Liver (tissue), 9 donors: ENCODE results near the gene RHOV. TPM values are rescaled to one million over a fixed set of nuclear protein-coding genes. Genes with fewer than 3 reads are reported as not detected.

Experiments
- DNase-seq: peaks from one replicate; pipeline ENCODE4 v3.0.0-alpha.2; 2017; ENCODE audit warnings: low spot score
- H3K27ac ChIP-seq, 2 donors: one replicate each; pipeline ENCODE4 v1.7.0; 2013; ENCODE audit warnings: inconsistent platforms in 2 of 2, low read length in 2 of 2, control low read depth in 1 of 2, low read depth in 1 of 2, mild to moderate bottlenecking in 1 of 2
- H3K27me3 ChIP-seq, 4 donors: one replicate each; pipeline versions ENCODE4 v1.6.1 to v1.7.0; 2013; ENCODE audit warnings: low read length in 3 of 4, inconsistent platforms in 1 of 4, mild to moderate bottlenecking in 1 of 4, moderate library complexity in 1 of 4; ENCODE audit not compliant: control insufficient read depth in 4 of 4, insufficient read depth in 4 of 4
- H3K36me3 ChIP-seq, 4 donors: one replicate each; pipeline versions ENCODE4 v1.6.1 to v1.7.0; 2013; ENCODE audit warnings: low read length in 3 of 4, mild to moderate bottlenecking in 3 of 4, low read depth in 1 of 4, moderate library complexity in 1 of 4; ENCODE audit not compliant: control insufficient read depth in 4 of 4, insufficient read depth in 3 of 4
- H3K4me1 ChIP-seq, 4 donors: one replicate each; pipeline versions ENCODE4 v1.6.1 to v1.7.0; 2013; ENCODE audit warnings: low read length in 3 of 4, mild to moderate bottlenecking in 3 of 4, moderate library complexity in 1 of 4; ENCODE audit not compliant: control insufficient read depth in 4 of 4, insufficient read depth in 4 of 4
- H3K4me3 ChIP-seq, 3 donors: one replicate each; pipeline versions ENCODE4 v1.6.1 to v1.7.0; 2013; ENCODE audit warnings: low read length in 3 of 3, control low read depth in 1 of 3, low read depth in 1 of 3, mild to moderate bottlenecking in 1 of 3
- H3K9ac ChIP-seq, 2 donors: one replicate each; pipeline ENCODE4 v1.7.0; 2013; ENCODE audit warnings: low read length in 2 of 2, mild to moderate bottlenecking in 2 of 2, moderate library complexity in 2 of 2, control low read depth in 1 of 2, low read depth in 1 of 2
- H3K9me3 ChIP-seq, 4 donors: one replicate each; pipeline versions ENCODE4 v1.6.1 to v1.7.0; 2013; ENCODE audit warnings: low read length in 3 of 4; ENCODE audit not compliant: control insufficient read depth in 4 of 4
- ATF3 ChIP-seq: IDR thresholded peaks from 2 replicates; pipeline ENCODE4 v1.6.1; 2016; ENCODE audit warnings: antibody characterized with exemption
- EGR1 ChIP-seq, 2 donors: IDR thresholded peaks; 2 replicates each; pipeline ENCODE4 v1.6.1; 2016 to 2018; ENCODE audit warnings: antibody characterized with exemption in 2 of 2, low read depth in 2 of 2
- FOXA1 ChIP-seq: IDR thresholded peaks from 2 replicates; pipeline ENCODE4 v1.6.1; 2016; ENCODE audit warnings: antibody characterized with exemption
- GABPA ChIP-seq, 2 donors: IDR thresholded peaks in 1 of 2; conservative IDR thresholded peaks in 1 of 2; 2 replicates each; pipeline ENCODE4 v1.6.1; 2016; ENCODE audit warnings: antibody characterized with exemption in 2 of 2, mild to moderate bottlenecking in 1 of 2, moderate library complexity in 1 of 2
- HNF4A ChIP-seq, 2 donors: conservative IDR thresholded peaks; 2 replicates each; pipeline ENCODE4 v1.6.1; 2016; ENCODE audit warnings: antibody characterized with exemption in 2 of 2, mild to moderate bottlenecking in 2 of 2
- HNF4G ChIP-seq: IDR thresholded peaks from 2 replicates; pipeline ENCODE4 v1.6.1; 2016; ENCODE audit warnings: antibody characterized with exemption
- JUND ChIP-seq, 2 donors: IDR thresholded peaks; 2 replicates each; pipeline ENCODE4 v1.6.1; 2016; ENCODE audit warnings: antibody characterized with exemption in 2 of 2
- MAX ChIP-seq: IDR thresholded peaks from 2 replicates; pipeline ENCODE4 v1.6.1; 2016; ENCODE audit warnings: antibody characterized with exemption
- NR2F2 ChIP-seq: IDR thresholded peaks from 2 replicates; pipeline ENCODE4 v1.6.1; 2016; ENCODE audit warnings: antibody characterized with exemption
- RAD21 ChIP-seq, 2 donors: IDR thresholded peaks; 2 replicates each; pipeline ENCODE4 v1.6.1; 2016; ENCODE audit warnings: antibody characterized with exemption in 2 of 2, mild to moderate bottlenecking in 2 of 2
- RXRA ChIP-seq, 2 donors: IDR thresholded peaks; 2 replicates each; pipeline ENCODE4 v1.6.1; 2017 to 2018; ENCODE audit warnings: antibody characterized with exemption in 2 of 2, mild to moderate bottlenecking in 1 of 2
- SP1 ChIP-seq: IDR thresholded peaks from 2 replicates; pipeline ENCODE4 v1.6.1; 2018; ENCODE audit warnings: antibody characterized with exemption, mild to moderate bottlenecking
- TAF1 ChIP-seq: conservative IDR thresholded peaks from 2 replicates; pipeline ENCODE4 v1.6.1; 2016; ENCODE audit warnings: antibody characterized with exemption, mild to moderate bottlenecking
- YY1 ChIP-seq: IDR thresholded peaks from 2 replicates; pipeline ENCODE4 v1.6.1; 2016; ENCODE audit warnings: antibody characterized with exemption, mild to moderate bottlenecking
- WGBS: extraction: QIAGEN DNeasy Blood & Tissue Kit; methylation state at CpG from one replicate; pipeline ENCODE4 v1.1.7; 2013; 5-methylcytosine and 5-hydroxymethylcytosine counted together
- polyA plus RNA-seq, 2 donors: library from polyadenylated mRNA; stranded (reverse) in 1 of 2; unstranded in 1 of 2; fragments of 200-250 nt in 1 of 2; fragments of >200 nt in 1 of 2; fragmentation: Nextera tagmentation in 1 of 2; extraction: Ambion mirVana in 1 of 2; gene quantifications; one replicate each; pipeline versions ENCODE4 v1.2.1 to v1.2.3, GENCODE V29; 2013 to 2015
- total RNA-seq, 2 donors: library from RNA; depleted of rRNA; stranded (reverse); fragments of >200 nt; gene quantifications; one replicate each; pipeline ENCODE4 v1.2.3, GENCODE V29; 2014
- TF ChIP-seq, protein P1 (sequence below): fragments of 150-350 bp; IDR thresholded peaks from 2 replicates; pipeline ENCODE4 v1.5.1; 2017; ENCODE audit warnings: improper control_type of control experiment, low read depth, low read length; ENCODE audit not compliant: missing input control
- TF ChIP-seq, protein P2 (sequence below): IDR thresholded peaks from 2 replicates; pipeline ENCODE4 v1.6.1; 2016; ENCODE audit warnings: antibody characterized with exemption, mild to moderate bottlenecking
- TF ChIP-seq, protein P3 (sequence below): IDR thresholded peaks from 2 replicates; pipeline ENCODE4 v1.6.1; 2016; ENCODE audit warnings: antibody characterized with exemption
- donor health status: healthy.
- donor health status: healthy.
- donor health status: healthy.
- donor health status: healthy.
- donor health status: healthy.

The RHOV gene
- total and polyA plus RNA-seq, 4 donors: 0.05 TPM; not detected in 3

- H3K27ac ChIP-seq: no peak overlapping the region
- TF ChIP-seq SP1: no peak
- no peaks in the 10 kb centered on the region for H3K9me3 ChIP-seq
- 84% methylated on average over 8 of the region's 8 CpGs for WGBS
- H3K4me3 ChIP-seq: no peak overlapping the region
- no peak for DNase-seq
- no peaks in the 10 kb centered on the region for H3K36me3 ChIP-seq
- no peak overlapping the region for H3K9ac ChIP-seq
- H3K27me3 ChIP-seq: peaks cover 0 to under 1% (median 0%) of the 10 kb centered on the region in 4 donors
- H3K4me1 ChIP-seq: peaks cover 0 to 5% (median 0%) of the 10 kb centered on the region in 4 donors
Measured at GRCh38 chr15:40850576-40851112, 23.4 kb downstream of the RHOV start.

DNA sequence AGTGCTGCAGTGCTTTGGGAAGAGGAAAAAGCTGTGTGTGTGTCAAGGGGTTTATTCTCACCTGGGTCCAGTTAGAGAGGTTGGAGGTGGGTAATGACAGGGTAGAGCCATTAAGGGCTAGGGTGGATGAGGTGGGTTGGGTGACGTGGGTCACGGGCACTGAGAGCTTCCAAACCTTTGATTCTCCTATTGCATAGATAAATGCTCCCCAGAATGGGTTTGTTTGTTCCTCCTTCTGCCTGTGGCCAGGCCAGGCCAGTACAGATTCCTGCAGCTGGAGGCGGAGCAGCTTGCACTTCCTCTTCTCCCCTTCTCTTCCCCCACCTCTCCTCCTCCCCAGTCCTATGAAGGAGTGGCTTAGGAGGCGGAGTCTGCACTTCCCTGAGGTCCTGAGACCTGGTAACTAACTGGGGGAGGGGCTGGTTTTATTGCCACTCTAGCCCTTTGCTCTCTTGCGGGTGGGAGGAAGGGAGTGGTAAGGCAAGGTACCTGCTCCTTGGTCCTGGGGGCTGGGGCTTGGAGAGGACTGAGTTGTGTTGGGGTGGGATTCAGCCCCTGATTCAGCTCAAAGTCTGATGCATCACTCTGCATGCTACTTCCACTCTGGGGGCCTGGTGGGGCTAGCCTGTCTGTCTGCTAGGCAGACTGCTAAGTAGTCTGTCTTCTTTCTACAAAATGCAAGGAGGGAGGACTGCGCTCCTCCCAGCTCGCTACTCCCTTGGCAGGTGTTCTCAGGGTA is 26.6 kb downstream of the RHOV start:
- no peak overlapping the region for H3K4me3 ChIP-seq
- peaks cover 0 to 2% (median 1%) of the 10 kb centered on the region in 4 donors for H3K27me3 ChIP-seq
- H3K36me3 ChIP-seq: no peaks in the 10 kb centered on the region
- peaks cover 8 to 20% (median 10%) of the 10 kb centered on the region in 4 donors for H3K4me1 ChIP-seq
- H3K9me3 ChIP-seq: no peaks in the 10 kb centered on the region
- DNase-seq: no peak
- H3K9ac ChIP-seq: no peak overlapping the region
- no peak overlapping the region for H3K27ac ChIP-seq
- TF ChIP-seq, protein P1, sequence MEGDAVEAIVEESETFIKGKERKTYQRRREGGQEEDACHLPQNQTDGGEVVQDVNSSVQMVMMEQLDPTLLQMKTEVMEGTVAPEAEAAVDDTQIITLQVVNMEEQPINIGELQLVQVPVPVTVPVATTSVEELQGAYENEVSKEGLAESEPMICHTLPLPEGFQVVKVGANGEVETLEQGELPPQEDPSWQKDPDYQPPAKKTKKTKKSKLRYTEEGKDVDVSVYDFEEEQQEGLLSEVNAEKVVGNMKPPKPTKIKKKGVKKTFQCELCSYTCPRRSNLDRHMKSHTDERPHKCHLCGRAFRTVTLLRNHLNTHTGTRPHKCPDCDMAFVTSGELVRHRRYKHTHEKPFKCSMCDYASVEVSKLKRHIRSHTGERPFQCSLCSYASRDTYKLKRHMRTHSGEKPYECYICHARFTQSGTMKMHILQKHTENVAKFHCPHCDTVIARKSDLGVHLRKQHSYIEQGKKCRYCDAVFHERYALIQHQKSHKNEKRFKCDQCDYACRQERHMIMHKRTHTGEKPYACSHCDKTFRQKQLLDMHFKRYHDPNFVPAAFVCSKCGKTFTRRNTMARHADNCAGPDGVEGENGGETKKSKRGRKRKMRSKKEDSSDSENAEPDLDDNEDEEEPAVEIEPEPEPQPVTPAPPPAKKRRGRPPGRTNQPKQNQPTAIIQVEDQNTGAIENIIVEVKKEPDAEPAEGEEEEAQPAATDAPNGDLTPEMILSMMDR: peak; percentile 10
- TF ChIP-seq ATF3 (no peak), SP1 (no peak), RAD21 (IDR thresholded peaks at IDR 0.05) (no peak)
- WGBS: 80% methylated on average over 7 of the region's 7 CpGs

DNA sequence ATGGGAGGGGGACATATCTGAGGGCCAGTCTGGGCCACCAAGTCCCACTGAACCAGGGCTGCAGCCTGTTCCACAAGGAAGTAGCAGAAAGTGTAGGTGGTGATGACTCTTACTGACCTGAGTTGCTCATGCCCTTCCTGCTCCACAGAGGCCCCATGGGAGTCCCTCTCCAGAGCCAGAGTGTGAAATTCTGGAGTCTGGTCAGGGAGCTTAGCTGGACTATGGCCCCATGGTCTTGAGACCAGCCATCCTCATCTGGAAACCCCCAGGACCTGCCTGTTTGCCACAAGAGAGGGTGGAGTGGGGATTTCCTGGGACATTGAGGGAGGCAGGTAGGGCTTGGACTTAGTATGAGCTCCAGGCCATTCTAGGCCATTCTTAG is 27.2 kb downstream of the RHOV start:
- H3K36me3 ChIP-seq: no peaks in the 10 kb centered on the region
- peaks cover 8 to 20% (median 10%) of the 10 kb centered on the region in 4 donors for H3K4me1 ChIP-seq
- no peaks in the 10 kb centered on the region for H3K9me3 ChIP-seq
- no peak overlapping the region for H3K9ac ChIP-seq
- H3K27me3 ChIP-seq: peaks cover 0 to 2% (median 1%) of the 10 kb centered on the region in 4 donors
- H3K4me3 ChIP-seq: no peak overlapping the region
- no peak for DNase-seq
- H3K27ac ChIP-seq: peak overlapping the region in 1 of 2 donors; percentile 18
- TF ChIP-seq MAX (no peak), TAF1 (no peak), HNF4A (conservative IDR thresholded peaks at IDR 0.05) (no peak), NR2F2 (no peak), RXRA (IDR thresholded peaks at IDR 0.05) (no peak), GABPA (IDR thresholded peaks at IDR 0.05 in 1 of 2, conservative IDR thresholded peaks at IDR 0.05 in 1 of 2) (no peak), HNF4G (no peak), YY1 (no peak), JUND (IDR thresholded peaks at IDR 0.05) (no peak), SP1 (no peak), FOXA1 (no peak), EGR1 (IDR thresholded peaks at IDR 0.05; ENCODE audit: low read depth in 2 of 2) (no peak)
- TF ChIP-seq, protein P2, sequence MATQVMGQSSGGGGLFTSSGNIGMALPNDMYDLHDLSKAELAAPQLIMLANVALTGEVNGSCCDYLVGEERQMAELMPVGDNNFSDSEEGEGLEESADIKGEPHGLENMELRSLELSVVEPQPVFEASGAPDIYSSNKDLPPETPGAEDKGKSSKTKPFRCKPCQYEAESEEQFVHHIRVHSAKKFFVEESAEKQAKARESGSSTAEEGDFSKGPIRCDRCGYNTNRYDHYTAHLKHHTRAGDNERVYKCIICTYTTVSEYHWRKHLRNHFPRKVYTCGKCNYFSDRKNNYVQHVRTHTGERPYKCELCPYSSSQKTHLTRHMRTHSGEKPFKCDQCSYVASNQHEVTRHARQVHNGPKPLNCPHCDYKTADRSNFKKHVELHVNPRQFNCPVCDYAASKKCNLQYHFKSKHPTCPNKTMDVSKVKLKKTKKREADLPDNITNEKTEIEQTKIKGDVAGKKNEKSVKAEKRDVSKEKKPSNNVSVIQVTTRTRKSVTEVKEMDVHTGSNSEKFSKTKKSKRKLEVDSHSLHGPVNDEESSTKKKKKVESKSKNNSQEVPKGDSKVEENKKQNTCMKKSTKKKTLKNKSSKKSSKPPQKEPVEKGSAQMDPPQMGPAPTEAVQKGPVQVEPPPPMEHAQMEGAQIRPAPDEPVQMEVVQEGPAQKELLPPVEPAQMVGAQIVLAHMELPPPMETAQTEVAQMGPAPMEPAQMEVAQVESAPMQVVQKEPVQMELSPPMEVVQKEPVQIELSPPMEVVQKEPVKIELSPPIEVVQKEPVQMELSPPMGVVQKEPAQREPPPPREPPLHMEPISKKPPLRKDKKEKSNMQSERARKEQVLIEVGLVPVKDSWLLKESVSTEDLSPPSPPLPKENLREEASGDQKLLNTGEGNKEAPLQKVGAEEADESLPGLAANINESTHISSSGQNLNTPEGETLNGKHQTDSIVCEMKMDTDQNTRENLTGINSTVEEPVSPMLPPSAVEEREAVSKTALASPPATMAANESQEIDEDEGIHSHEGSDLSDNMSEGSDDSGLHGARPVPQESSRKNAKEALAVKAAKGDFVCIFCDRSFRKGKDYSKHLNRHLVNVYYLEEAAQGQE: no peak
- TF ChIP-seq, protein P3, sequence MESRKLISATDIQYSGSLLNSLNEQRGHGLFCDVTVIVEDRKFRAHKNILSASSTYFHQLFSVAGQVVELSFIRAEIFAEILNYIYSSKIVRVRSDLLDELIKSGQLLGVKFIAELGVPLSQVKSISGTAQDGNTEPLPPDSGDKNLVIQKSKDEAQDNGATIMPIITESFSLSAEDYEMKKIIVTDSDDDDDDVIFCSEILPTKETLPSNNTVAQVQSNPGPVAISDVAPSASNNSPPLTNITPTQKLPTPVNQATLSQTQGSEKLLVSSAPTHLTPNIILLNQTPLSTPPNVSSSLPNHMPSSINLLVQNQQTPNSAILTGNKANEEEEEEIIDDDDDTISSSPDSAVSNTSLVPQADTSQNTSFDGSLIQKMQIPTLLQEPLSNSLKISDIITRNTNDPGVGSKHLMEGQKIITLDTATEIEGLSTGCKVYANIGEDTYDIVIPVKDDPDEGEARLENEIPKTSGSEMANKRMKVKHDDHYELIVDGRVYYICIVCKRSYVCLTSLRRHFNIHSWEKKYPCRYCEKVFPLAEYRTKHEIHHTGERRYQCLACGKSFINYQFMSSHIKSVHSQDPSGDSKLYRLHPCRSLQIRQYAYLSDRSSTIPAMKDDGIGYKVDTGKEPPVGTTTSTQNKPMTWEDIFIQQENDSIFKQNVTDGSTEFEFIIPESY: no peak
- TF ChIP-seq, protein P1: no peak
